HepG2 (cell line): ENCODE data around the gene NAPSA. TPM values are rescaled to one million over a fixed set of nuclear protein-coding genes. Genes with fewer than 3 reads are reported as not detected.
A peak's percentile ranks its signal among the peaks of the same experiment; 100 is the strongest.

Experiments
- AFF4 ChIP-seq: sonication (generic); formaldehyde crosslinking; IDR thresholded peaks from 2 replicates; pipeline ENCODE4 v1.4.0; 2020; ENCODE audit warnings: missing genetic modification reagents
- GATAD1 ChIP-seq: IDR thresholded peaks from 2 replicates; pipeline ENCODE4 v1.6.1; 2016; ENCODE audit warnings: missing genetic modification reagents, missing compliant biosample characterization
- GPBP1L1 ChIP-seq: sonication (generic); formaldehyde crosslinking; IDR thresholded peaks from 2 replicates; pipeline ENCODE4 v1.5.0; 2020; ENCODE audit warnings: mild to moderate bottlenecking, missing genetic modification reagents
- MYNN ChIP-seq: sonication (generic); formaldehyde crosslinking; IDR thresholded peaks from 2 replicates; pipeline ENCODE4 v1.4.0; 2020; ENCODE audit warnings: mild to moderate bottlenecking, low read depth, missing genetic modification reagents
- NFE2L1 ChIP-seq: sonication (generic); formaldehyde crosslinking; IDR thresholded peaks from 2 replicates; pipeline ENCODE4 v1.4.0; 2020; ENCODE audit warnings: missing genetic modification reagents, mild to moderate bottlenecking, borderline replicate concordance
- RFX5 ChIP-seq: IDR thresholded peaks from 2 replicates; pipeline ENCODE4 v1.6.1; 2011; ENCODE audit warnings: low read depth, low read length, improper control_type of control experiment
- SKIL ChIP-seq: sonication (generic); formaldehyde crosslinking; IDR thresholded peaks from 2 replicates; pipeline ENCODE4 v1.8.0; 2022; ENCODE audit warnings: missing genetic modification reagents, mild to moderate bottlenecking, moderate library complexity, borderline replicate concordance
- TCF7L2 ChIP-seq: IDR thresholded peaks from 2 replicates; pipeline ENCODE4 v1.6.1; 2011; ENCODE audit warnings: mild to moderate bottlenecking, low read depth, low read length, moderate library complexity
- TFE3 ChIP-seq: IDR thresholded peaks from 2 replicates; pipeline ENCODE4 v1.6.1; 2016
- TRAFD1 ChIP-seq: sonication (generic); formaldehyde crosslinking; IDR thresholded peaks from 2 replicates; pipeline ENCODE4 v1.5.1; 2020; ENCODE audit warnings: missing genetic modification reagents, mild to moderate bottlenecking, borderline replicate concordance
- ZNF432 ChIP-seq: sonication (generic); formaldehyde crosslinking; IDR thresholded peaks from 2 replicates; pipeline ENCODE4 v1.5.0; 2020; ENCODE audit warnings: missing genetic modification reagents, mild to moderate bottlenecking, borderline replicate concordance
- polyA plus RNA-seq, 8 experiments: library from polyadenylated mRNA; depleted of rRNA in 3 of 8; stranded (reverse) in 7 of 8; unstranded in 1 of 8; fragments of >200 nt; fragmentation: Illumina TruSeq in 4 of 8; extraction: Trizol in 4 of 8; gene quantifications; 2 replicates each; pipeline versions ENCODE4 v1.2.1 to v1.2.3, GENCODE V29; 2011 to 2016; ENCODE audit warnings: low read depth in 4 of 8, missing spikeins in 1 of 8, mixed read lengths in 1 of 8; ENCODE audit not compliant: insufficient read depth in 1 of 8
- total RNA-seq, 5 experiments: library from RNA; depleted of rRNA; stranded (reverse); fragments of >200 nt; fragmentation: Illumina TruSeq; extraction: Trizol; gene quantifications; 2 replicates each; pipeline ENCODE4 v1.2.3, GENCODE V29; 2016; ENCODE audit warnings: low read depth in 1 of 5

NAPSA gene
- total and polyA plus RNA-seq, 2 of the 13 experiments (the other 11 are each of a cell fraction or from before 2014, with no cell fraction given): not detected

GRCh38 chr19:50325310-50326100 lies 39.9 kb downstream of the NAPSA start (continued):
- TF ChIP-seq AFF4 (CRISPR knock-in tag) (no peak), GATAD1 (no peak), GPBP1L1 (CRISPR knock-in tag) (no peak), TCF7L2 (no peak), ZNF432 (CRISPR knock-in tag) (no peak), RFX5 (no peak), TRAFD1 (CRISPR knock-in tag) (no peak), MYNN (0 out of 2 replicates have a peak, but pooled peaks have one; percentile 78), NFE2L1 (CRISPR knock-in tag) (no peak), SKIL (no peak), TFE3 (CRISPR knock-in tag) (peak; percentile 67; the same call in 1 of the 2 replicates)
